ENCODE data around the gene DSCAML1. TPM values are rescaled to one million over a fixed set of nuclear protein-coding genes. Genes with fewer than 3 reads are reported as not detected.

DSCAML1 gene
- total RNA-seq, 1 donor from 2014 or later: not detected

DNA sequence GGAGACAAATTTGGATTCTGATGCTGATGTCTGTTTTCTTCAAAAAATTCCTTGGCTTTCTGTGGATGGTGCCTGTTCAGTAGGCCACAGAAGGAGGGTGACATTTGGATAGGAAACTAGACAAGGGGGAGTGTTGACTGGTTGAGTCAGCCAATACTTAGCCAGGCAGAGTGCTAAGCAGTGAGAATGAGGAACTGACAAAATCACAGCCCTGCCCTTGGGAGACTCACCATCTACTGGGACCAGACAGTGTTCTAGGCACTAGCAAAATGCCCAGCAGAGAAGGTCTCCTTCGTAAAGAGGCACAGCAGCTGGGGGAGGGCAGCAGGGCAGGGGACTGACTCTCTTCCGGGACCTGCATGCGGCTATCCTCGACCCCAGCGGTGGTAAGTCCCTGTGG, 190.2 kb downstream of the DSCAML1 start:
- Mint-ChIP-seq H3K36me3 (ENCODE audit: unreplicated experiment) (no peaks in the 10 kb centered on the region), H3K9me3 (ENCODE audit: unreplicated experiment) (no peaks in the 10 kb centered on the region), H3K27me3 (ENCODE audit: unreplicated experiment) (peaks cover 26% of the 10 kb centered on the region), H3K4me3 (ENCODE audit: unreplicated experiment) (no peak overlapping the region), H3K27ac (ENCODE audit: unreplicated experiment) (no peak overlapping the region), H3K4me1 (ENCODE audit: unreplicated experiment) (peaks cover 21% of the 10 kb centered on the region)
- no peak for DNase-seq (ENCODE audit: extremely low spot score, unreplicated experiment)
- TF ChIP-seq, protein P1, sequence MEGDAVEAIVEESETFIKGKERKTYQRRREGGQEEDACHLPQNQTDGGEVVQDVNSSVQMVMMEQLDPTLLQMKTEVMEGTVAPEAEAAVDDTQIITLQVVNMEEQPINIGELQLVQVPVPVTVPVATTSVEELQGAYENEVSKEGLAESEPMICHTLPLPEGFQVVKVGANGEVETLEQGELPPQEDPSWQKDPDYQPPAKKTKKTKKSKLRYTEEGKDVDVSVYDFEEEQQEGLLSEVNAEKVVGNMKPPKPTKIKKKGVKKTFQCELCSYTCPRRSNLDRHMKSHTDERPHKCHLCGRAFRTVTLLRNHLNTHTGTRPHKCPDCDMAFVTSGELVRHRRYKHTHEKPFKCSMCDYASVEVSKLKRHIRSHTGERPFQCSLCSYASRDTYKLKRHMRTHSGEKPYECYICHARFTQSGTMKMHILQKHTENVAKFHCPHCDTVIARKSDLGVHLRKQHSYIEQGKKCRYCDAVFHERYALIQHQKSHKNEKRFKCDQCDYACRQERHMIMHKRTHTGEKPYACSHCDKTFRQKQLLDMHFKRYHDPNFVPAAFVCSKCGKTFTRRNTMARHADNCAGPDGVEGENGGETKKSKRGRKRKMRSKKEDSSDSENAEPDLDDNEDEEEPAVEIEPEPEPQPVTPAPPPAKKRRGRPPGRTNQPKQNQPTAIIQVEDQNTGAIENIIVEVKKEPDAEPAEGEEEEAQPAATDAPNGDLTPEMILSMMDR (IDR thresholded peaks at IDR 0.05): no peak

DNA sequence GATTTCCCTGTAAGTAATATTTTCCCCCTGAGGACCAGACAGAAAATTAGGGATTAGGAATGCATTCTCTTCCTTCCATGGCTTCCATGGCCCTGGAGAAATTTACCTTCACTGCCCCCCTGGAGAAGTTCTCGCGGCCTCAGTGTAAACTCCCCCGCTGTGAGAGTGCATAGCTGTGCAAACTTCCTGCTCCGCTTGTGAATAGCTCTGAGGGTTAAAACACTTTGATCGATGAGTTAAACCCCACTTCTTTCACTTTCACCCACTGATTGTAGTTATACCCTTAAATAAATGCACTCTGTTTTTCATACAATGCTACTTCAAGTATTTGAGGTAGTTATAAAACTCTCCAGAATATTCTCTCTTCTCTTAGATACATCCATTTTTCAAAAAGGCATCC, 190.8 kb downstream of the DSCAML1 start:
- DNase-seq (ENCODE audit: extremely low spot score, unreplicated experiment): no peak
- Mint-ChIP-seq H3K4me3 (ENCODE audit: unreplicated experiment) (no peak overlapping the region), H3K27me3 (ENCODE audit: unreplicated experiment) (peaks cover 26% of the 10 kb centered on the region), H3K4me1 (ENCODE audit: unreplicated experiment) (peaks cover 17% of the 10 kb centered on the region), H3K36me3 (ENCODE audit: unreplicated experiment) (no peaks in the 10 kb centered on the region), H3K9me3 (ENCODE audit: unreplicated experiment) (no peaks in the 10 kb centered on the region), H3K27ac (ENCODE audit: unreplicated experiment) (no peak overlapping the region)
- TF ChIP-seq, protein P1 (IDR thresholded peaks at IDR 0.05): no peak

DNA sequence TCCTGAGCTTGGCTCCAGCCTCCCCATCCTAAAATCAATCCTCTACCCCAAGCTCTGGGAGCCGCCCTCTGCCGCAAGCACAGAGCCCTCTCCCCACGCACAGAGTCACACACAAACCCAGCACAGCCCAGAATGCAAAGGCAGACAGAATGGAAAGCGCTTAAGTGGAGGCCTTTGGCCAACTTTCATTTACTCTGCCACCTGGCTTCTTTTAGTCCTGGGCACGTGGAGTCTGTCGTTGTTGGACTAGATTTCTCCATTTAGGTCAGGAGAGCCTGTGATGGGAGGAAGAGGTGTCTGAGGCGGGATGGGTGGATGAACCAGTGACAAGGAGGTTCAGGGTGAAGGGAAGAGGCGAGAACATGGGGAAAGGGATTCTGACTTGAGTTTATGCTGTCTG, 191.7 kb downstream of the DSCAML1 start:
- Mint-ChIP-seq H3K27me3 (ENCODE audit: unreplicated experiment) (peaks cover 28% of the 10 kb centered on the region), H3K4me3 (ENCODE audit: unreplicated experiment) (no peak overlapping the region), H3K27ac (ENCODE audit: unreplicated experiment) (no peak overlapping the region), H3K36me3 (ENCODE audit: unreplicated experiment) (no peaks in the 10 kb centered on the region), H3K4me1 (ENCODE audit: unreplicated experiment) (peaks cover 8% of the 10 kb centered on the region), H3K9me3 (ENCODE audit: unreplicated experiment) (no peaks in the 10 kb centered on the region)
- TF ChIP-seq, protein P1 (IDR thresholded peaks at IDR 0.05): no peak
- no peak for DNase-seq (ENCODE audit: extremely low spot score, unreplicated experiment)

DNA sequence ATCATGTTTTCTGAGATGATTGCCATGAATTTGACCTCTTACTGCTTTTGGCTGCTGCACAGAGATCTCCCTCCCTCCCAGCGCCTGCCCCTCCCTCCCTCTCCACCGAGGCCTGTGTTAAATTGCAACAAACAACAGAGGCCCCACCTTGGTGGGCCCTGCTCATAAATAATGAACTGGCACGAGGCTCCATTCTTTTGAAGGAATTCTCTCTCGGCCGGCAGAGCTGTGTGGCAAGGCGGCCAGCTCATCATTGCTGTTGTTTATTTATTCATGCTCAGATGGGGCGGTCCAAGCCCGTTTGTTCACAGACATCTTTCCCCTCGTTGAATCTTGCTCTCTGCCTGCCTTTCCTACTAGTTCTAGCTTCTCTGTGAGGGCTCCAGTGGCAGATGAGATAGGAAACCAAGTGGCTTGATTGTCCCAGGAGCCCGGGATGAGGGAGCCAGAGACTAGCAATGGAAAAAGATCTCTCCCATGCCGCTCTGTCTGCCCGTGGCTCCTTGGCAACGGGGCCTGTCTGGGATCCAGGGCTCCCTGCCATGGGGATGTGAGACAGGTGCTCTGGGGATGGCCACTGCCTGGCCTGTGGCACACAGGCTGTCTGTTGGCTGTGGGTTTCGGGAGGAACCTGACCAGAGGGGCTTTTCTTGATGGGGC, 192.6 kb downstream of the DSCAML1 start:
- Mint-ChIP-seq H3K36me3 (ENCODE audit: unreplicated experiment) (no peaks in the 10 kb centered on the region), H3K27ac (ENCODE audit: unreplicated experiment) (no peak overlapping the region), H3K4me1 (ENCODE audit: unreplicated experiment) (no peaks in the 10 kb centered on the region), H3K9me3 (ENCODE audit: unreplicated experiment) (no peaks in the 10 kb centered on the region), H3K27me3 (ENCODE audit: unreplicated experiment) (peaks cover 34% of the 10 kb centered on the region), H3K4me3 (ENCODE audit: unreplicated experiment) (no peak overlapping the region)
- TF ChIP-seq, protein P1 (IDR thresholded peaks at IDR 0.05): no peak
- DNase-seq (ENCODE audit: extremely low spot score, unreplicated experiment): no peak

DNA sequence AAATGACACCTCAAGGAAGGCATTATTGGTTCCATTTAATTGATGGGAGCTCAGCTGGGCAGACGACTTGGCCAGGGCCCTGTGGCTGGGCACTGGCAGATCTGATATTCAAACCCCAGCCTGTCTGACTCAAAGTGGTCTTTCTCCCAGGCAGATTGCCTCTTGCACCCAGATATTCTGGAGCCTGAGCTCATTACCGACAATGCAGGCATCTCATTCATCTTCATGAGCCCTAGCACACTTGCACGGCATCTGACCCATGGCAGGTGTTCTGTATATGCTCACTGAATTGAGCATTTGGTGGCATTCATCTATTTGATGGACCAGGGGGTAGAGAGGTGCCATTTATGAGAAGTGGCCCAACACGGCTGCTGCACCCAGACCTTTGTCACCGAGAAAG, 193.1 kb downstream of the DSCAML1 start:
- H3K4me3 Mint-ChIP-seq (ENCODE audit: unreplicated experiment): no peak overlapping the region
- no peaks in the 10 kb centered on the region for H3K36me3 Mint-ChIP-seq (ENCODE audit: unreplicated experiment)
- H3K9me3 Mint-ChIP-seq (ENCODE audit: unreplicated experiment): no peaks in the 10 kb centered on the region
- no peak overlapping the region for H3K27ac Mint-ChIP-seq (ENCODE audit: unreplicated experiment)
- H3K27me3 Mint-ChIP-seq (ENCODE audit: unreplicated experiment): peaks cover 37% of the 10 kb centered on the region
- no peak for DNase-seq (ENCODE audit: extremely low spot score, unreplicated experiment)
- TF ChIP-seq, protein P1 (IDR thresholded peaks at IDR 0.05): no peak
- H3K4me1 Mint-ChIP-seq (ENCODE audit: unreplicated experiment): no peaks in the 10 kb centered on the region
